CD4-positive, CD25-positive, alpha-beta regulatory T cell (primary cell): ENCODE measurements around the gene PIEZO2. TPM values are rescaled to one million over a fixed set of nuclear protein-coding genes. Genes with fewer than 3 reads are reported as not detected.
"Not testable (repeated sequence)": the region's sequence is repeated elsewhere in the genome, so short reads cannot be mapped to it uniquely, and the experiment has no call there.

Experiments used
- ATAC-seq, 2 donors: fragments of 150-1000 bp; cut with Tn5 transposase; one replicate each; pipeline ENCODE4 v1.10.0; 2021; ENCODE audit warnings: low read depth in 2 of 2, moderate number of reproducible peaks in 2 of 2, moderate library complexity in 1 of 2
- DNase-seq, 3 donors: peaks; one replicate each; pipeline versions ENCODE4 v3.0.0 to v3.0.0-alpha.2; 2012 to 2022; ENCODE audit warnings: mixed read lengths in 1 of 3
- H3K27ac ChIP-seq: one replicate; pipeline ENCODE4 v1.7.0; 2013; ENCODE audit warnings: mild to moderate bottlenecking, low read length; ENCODE audit not compliant: insufficient read depth, poor library complexity, severe bottlenecking
- H3K27me3 ChIP-seq: one replicate; pipeline ENCODE4 v1.7.0; 2013; ENCODE audit warnings: low read length; ENCODE audit not compliant: control insufficient read depth, insufficient read depth
- H3K36me3 ChIP-seq: one replicate; pipeline ENCODE4 v1.7.0; 2013; ENCODE audit warnings: mild to moderate bottlenecking, low read length, moderate library complexity; ENCODE audit not compliant: control insufficient read depth, insufficient read depth
- H3K4me1 ChIP-seq: 2 replicates; pipeline ENCODE4 v1.7.0; 2013; ENCODE audit warnings: mild to moderate bottlenecking, low read length; ENCODE audit not compliant: insufficient read depth, control insufficient read depth, poor library complexity, severe bottlenecking
- H3K4me3 ChIP-seq: one replicate; pipeline ENCODE4 v1.7.0; 2013; ENCODE audit warnings: low read depth, mild to moderate bottlenecking, low read length, moderate library complexity
- H3K9me3 ChIP-seq, 2 experiments: 1 replicate in 1 of 2; 2 replicates in 1 of 2; pipeline ENCODE4 v1.7.0; 2013; ENCODE audit warnings: low read length in 2 of 2, mild to moderate bottlenecking in 1 of 2, moderate library complexity in 1 of 2; ENCODE audit not compliant: control insufficient read depth in 2 of 2
- H3K27ac Mint-ChIP-seq, 3 donors: one replicate each; pipeline ENCODE4 v1.8.0; 2020 to 2022; ENCODE audit warnings: mild to moderate bottlenecking in 3 of 3, mixed read lengths in 3 of 3, moderate library complexity in 2 of 3
- H3K27me3 Mint-ChIP-seq: one replicate; pipeline ENCODE4 v1.8.0; 2022; ENCODE audit warnings: mild to moderate bottlenecking, mixed read lengths
- H3K36me3 Mint-ChIP-seq: one replicate; pipeline ENCODE4 v1.8.0; 2020; ENCODE audit warnings: mixed read lengths
- H3K4me1 Mint-ChIP-seq, 4 donors: one replicate each; pipeline ENCODE4 v1.8.0; 2020 to 2022; ENCODE audit warnings: mixed read lengths in 4 of 4, mild to moderate bottlenecking in 1 of 4
- H3K4me3 Mint-ChIP-seq, 4 donors: one replicate each; pipeline ENCODE4 v1.8.0; 2020 to 2022; ENCODE audit warnings: mild to moderate bottlenecking in 4 of 4, mixed read lengths in 4 of 4, moderate library complexity in 3 of 4
- H3K9me3 Mint-ChIP-seq, 7 donors: one replicate each; pipeline ENCODE4 v1.8.0; 2020 to 2022; ENCODE audit warnings: mixed read lengths in 7 of 7, mild to moderate bottlenecking in 3 of 7, moderate library complexity in 2 of 7
- polyA plus RNA-seq, 4 donors: library from polyadenylated mRNA; unstranded; fragments of 300-500 nt; fragmentation: Illumina TruSeq; gene quantifications; one replicate each; pipeline ENCODE4 v1.2.3, GENCODE V29; 2021
- total RNA-seq: library from RNA; stranded (reverse); gene quantifications from one replicate; pipeline ENCODE4 v1.2.3, GENCODE V29; 2022

The PIEZO2 gene
- total and polyA plus RNA-seq, 5 donors from 2014 or later: not detected

DNA sequence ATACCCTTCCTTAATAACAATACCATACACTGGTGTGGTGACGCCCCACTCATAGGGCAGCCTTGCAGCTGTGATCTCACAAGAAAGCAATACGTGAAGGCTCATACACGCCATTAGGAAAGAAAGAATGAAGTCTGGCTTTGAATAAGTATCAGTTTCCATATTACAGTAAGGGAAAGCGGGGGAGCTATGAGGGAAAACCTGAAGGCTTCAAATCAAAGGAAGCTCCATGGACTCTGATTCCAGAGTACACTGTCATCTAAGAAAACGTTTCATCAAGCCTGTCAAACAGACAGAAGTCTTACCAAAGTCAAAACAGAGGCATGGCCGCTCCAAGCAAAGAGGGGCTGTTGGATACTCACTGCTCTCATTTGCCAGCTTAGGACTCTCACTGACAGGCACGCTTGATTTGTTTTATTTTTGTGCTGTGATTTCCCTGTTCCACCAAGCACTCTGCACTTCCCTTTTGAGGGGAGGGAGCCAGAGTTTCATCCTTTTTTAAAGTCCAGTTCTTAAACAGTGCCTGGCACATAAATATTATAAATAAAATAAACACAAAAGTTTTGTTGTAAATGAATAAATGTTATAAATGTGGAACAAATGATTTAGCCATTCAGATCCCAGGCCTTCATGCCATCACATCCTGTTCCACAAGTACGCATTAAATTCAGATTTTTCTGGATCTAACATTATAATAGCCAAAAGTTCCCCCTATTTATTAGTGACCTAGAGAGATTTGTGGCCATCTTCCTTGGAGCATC lies 221.2 kb downstream of the PIEZO2 start:
- H3K27me3 Mint-ChIP-seq: no peaks in the 10 kb centered on the region
- ATAC-seq (no peak), DNase-seq (no peak)
- no peak overlapping the region for H3K4me3 Mint-ChIP-seq
- H3K4me3 ChIP-seq: no peak overlapping the region
- no peaks in the 10 kb centered on the region for H3K36me3 ChIP-seq
- H3K4me1 ChIP-seq: no peaks in the 10 kb centered on the region
- H3K36me3 Mint-ChIP-seq: no peaks in the 10 kb centered on the region
- no peak overlapping the region for H3K27ac Mint-ChIP-seq
- peaks cover 0 to 7% (median 0%) of the 10 kb centered on the region in 7 donors for H3K9me3 Mint-ChIP-seq
- no peaks in the 10 kb centered on the region for H3K9me3 ChIP-seq
- no peaks in the 10 kb centered on the region for H3K27me3 ChIP-seq
- H3K27ac ChIP-seq: no peak overlapping the region
- H3K4me1 Mint-ChIP-seq: no peaks in the 10 kb centered on the region

DNA sequence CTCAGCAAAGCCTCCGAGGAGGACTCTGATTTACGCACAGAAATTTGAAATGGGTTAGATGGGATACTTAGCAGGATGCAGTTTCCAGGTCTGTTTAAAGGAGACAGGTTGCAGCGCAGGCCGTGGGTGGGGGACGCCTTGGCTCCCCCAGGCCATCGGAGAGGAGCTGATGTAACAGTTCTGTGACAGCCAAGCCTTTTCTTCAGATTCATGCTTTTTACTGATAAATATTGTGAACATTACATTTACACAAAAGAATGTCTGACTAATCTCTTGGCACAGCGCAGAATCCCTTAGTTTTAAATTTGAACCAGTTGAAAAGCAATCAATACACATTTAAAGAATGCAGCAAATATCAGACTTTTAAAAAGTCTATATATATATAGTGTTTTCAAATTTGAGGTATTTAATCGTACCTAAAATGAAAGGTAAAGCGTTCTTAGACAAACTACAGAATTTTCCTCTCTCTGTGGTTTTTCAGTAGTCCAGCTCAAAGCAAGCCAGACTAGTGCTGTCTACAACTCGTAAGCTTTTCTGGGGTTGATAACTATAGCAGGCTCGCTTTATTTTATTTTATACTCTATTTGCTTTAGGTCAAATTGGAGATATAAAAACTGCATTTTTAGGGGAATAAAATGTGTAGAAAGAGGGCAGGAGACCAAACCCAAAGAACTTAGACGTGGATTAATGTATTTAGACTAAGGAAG lies 221.9 kb downstream of the PIEZO2 start:
- H3K9me3 Mint-ChIP-seq: peaks cover 0 to 6% (median 0%) of the 10 kb centered on the region in 7 donors
- ATAC-seq: no peak
- H3K27me3 Mint-ChIP-seq: no peaks in the 10 kb centered on the region
- no peaks in the 10 kb centered on the region for H3K4me1 Mint-ChIP-seq
- H3K4me3 Mint-ChIP-seq: no peak overlapping the region
- no peak overlapping the region for H3K4me3 ChIP-seq
- no peaks in the 10 kb centered on the region for H3K9me3 ChIP-seq
- DNase-seq: no peak
- H3K36me3 Mint-ChIP-seq: no peaks in the 10 kb centered on the region
- no peaks in the 10 kb centered on the region for H3K4me1 ChIP-seq
- H3K27ac ChIP-seq: no peak overlapping the region
- no peak overlapping the region for H3K27ac Mint-ChIP-seq
- no peaks in the 10 kb centered on the region for H3K36me3 ChIP-seq
- H3K27me3 ChIP-seq: no peaks in the 10 kb centered on the region

DNA sequence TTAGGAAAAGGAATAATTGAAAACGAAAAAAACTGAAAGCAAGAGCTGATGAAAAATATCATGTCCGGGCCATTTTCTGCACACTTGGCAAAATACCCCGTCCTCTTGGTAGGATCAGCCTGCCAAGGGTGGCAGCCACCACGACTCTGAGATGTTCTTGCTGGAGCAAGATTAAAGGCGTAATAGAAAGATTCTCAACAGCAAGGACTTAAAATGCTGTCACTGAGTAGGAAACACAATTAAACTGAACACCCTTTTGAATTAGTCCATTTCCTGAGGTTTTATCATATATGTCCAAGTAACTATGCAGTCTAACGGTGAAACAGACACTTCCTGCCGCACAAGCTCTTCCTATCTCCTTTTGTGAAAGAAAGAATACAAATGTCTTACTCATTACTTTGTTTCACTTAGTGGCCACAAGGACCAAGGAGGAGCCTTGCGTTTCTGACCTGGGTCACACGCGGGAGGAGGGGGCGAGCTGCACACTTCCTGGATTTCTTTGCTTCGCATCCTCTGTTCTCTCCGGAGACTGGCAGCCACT lies 222.7 kb downstream of the PIEZO2 start:
- H3K36me3 Mint-ChIP-seq: no peaks in the 10 kb centered on the region

DNA sequence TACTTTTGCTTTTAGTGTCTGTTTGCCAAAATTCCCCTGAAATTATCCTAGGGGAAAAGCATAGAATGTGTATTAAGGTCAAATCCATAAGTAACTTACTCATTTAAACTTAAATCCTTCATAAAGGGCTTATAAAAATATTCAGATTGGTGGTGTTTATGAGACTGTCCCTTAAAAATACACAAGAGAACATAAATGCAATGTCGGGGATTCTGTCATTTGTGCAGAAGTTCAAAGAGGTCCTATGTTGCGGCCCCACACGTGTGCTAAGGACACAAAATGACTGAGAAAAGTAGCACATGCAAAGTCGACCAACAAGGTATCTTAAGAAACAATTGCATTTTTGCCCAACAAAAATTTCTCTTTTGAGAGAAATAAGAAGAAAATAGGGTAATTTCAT lies 225.1 kb downstream of the PIEZO2 start:
- Mint-ChIP-seq H3K27me3 (no peaks in the 10 kb centered on the region), H3K9me3 (no peaks in the 10 kb centered on the region), H3K4me3 (no peak overlapping the region), H3K4me1 (no peaks in the 10 kb centered on the region), H3K27ac (peak overlapping the region in 1 of 3 donors; percentile 21), H3K36me3 (no peaks in the 10 kb centered on the region)
- Histone ChIP-seq H3K36me3 (no peaks in the 10 kb centered on the region), H3K9me3 (no peaks in the 10 kb centered on the region), H3K4me1 (no peaks in the 10 kb centered on the region), H3K27me3 (no peaks in the 10 kb centered on the region), H3K27ac (no peak overlapping the region), H3K4me3 (no peak overlapping the region)
- no peak for ATAC-seq
- no peak for DNase-seq

More for the DNA sequence above, 222.7 kb downstream of the PIEZO2 start:
- Histone ChIP-seq H3K4me3 (no peak overlapping the region), H3K36me3 (no peaks in the 10 kb centered on the region), H3K9me3 (no peaks in the 10 kb centered on the region), H3K27me3 (no peaks in the 10 kb centered on the region), H3K27ac (no peak overlapping the region), H3K4me1 (no peaks in the 10 kb centered on the region)
- DNase-seq: no peak
- Mint-ChIP-seq H3K4me3 (no peak overlapping the region), H3K27me3 (no peaks in the 10 kb centered on the region), H3K27ac (no peak overlapping the region), H3K4me1 (no peaks in the 10 kb centered on the region), H3K9me3 (peaks cover 0 to under 1% (median 0%) of the 10 kb centered on the region in 7 donors)
- ATAC-seq: no peak

DNA sequence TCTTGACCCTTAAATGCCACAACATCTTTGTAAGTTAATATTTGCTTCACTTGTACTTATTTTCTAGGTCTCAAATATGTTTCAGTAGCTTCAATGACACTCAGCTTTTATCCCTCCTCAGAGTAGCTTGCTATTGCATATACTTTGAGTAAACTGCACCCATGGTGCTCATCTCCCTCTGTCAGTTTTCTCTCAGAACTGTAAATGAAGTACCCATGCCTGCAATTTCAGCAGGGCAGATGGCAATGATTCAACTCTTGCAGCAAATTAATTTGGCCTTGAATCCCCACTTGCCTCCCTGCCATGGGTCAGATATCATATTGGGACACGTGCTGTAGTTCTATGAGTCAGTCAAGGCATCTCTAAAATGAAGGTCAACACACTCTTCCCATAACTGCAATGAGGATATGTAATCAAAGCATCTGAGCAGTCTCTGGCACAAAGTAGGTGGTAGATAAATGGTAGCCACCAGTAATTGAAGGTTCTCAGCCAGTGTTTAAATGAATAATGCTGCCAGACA lies 225.8 kb downstream of the PIEZO2 start:
- Histone ChIP-seq H3K27ac (no peak overlapping the region), H3K4me3 (no peak overlapping the region), H3K36me3 (no peaks in the 10 kb centered on the region), H3K4me1 (no peaks in the 10 kb centered on the region), H3K27me3 (no peaks in the 10 kb centered on the region), H3K9me3 (no peaks in the 10 kb centered on the region)
- H3K9me3 Mint-ChIP-seq: no peaks in the 10 kb centered on the region
- DNase-seq: no peak
- no peaks in the 10 kb centered on the region for H3K36me3 Mint-ChIP-seq
- H3K4me1 Mint-ChIP-seq: no peaks in the 10 kb centered on the region
- H3K27me3 Mint-ChIP-seq: no peaks in the 10 kb centered on the region
- H3K4me3 Mint-ChIP-seq: no peak overlapping the region
- H3K27ac Mint-ChIP-seq: no peak overlapping the region
- no peak for ATAC-seq

DNA sequence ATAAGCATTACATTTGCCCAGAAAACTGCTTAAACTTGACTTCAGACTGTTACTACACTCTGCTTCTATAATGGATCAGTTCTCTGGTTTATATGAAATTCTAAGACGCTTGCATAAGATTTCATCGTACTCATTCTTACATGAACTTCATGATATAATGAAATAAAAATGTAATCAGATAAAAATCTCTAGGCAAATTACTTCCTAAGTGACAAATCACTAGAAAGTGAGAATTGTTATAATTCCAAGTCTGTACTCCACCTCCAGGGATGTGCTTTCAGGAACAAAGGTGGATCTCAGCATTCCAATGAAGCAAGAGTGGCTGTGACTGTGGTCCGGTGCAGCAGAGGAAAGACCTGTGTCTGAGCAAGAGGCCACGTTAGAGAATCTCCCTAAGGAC lies 226.2 kb downstream of the PIEZO2 start:
- Mint-ChIP-seq H3K27ac (no peak overlapping the region), H3K36me3 (no peaks in the 10 kb centered on the region), H3K27me3 (no peaks in the 10 kb centered on the region), H3K4me1 (no peaks in the 10 kb centered on the region), H3K4me3 (no peak overlapping the region), H3K9me3 (no peaks in the 10 kb centered on the region)
- Histone ChIP-seq H3K4me3 (no peak overlapping the region), H3K27me3 (no peaks in the 10 kb centered on the region), H3K9me3 (no peaks in the 10 kb centered on the region), H3K4me1 (no peaks in the 10 kb centered on the region), H3K27ac (no peak overlapping the region), H3K36me3 (no peaks in the 10 kb centered on the region)
- DNase-seq (no peak), ATAC-seq (no peak)

DNA sequence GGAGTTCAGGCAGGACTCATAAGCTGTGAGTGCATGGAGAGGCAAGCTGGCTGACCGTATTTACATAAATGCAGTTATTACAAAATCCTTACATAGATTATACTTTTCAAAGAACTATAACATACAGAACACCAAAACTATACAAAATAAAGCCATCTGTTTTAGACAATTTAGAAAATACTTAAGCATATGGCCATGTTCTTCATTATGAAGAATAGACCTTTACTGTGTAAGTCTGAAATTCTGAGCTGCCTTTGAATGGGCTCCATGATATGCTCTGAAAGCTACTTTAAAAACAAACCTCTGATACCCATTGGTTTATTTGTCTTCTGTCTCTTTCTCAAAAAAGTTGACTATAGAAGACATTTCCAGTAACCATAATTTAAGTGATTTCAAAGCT lies 226.7 kb downstream of the PIEZO2 start:
- not testable (repeated sequence) for H3K4me1 Mint-ChIP-seq, H3K27ac Mint-ChIP-seq, H3K4me1 ChIP-seq, H3K4me3 ChIP-seq, H3K27ac ChIP-seq, DNase-seq, H3K9me3 ChIP-seq, H3K9me3 Mint-ChIP-seq, H3K36me3 ChIP-seq, H3K4me3 Mint-ChIP-seq, H3K27me3 ChIP-seq, H3K36me3 Mint-ChIP-seq, H3K27me3 Mint-ChIP-seq, ATAC-seq
